ENCODE measurements around the gene USP17L12.
"Not testable (repeated sequence)": the region's sequence is repeated elsewhere in the genome, so short reads cannot be mapped to it uniquely, and the experiment has no call there.

The USP17L12 gene, protein sequence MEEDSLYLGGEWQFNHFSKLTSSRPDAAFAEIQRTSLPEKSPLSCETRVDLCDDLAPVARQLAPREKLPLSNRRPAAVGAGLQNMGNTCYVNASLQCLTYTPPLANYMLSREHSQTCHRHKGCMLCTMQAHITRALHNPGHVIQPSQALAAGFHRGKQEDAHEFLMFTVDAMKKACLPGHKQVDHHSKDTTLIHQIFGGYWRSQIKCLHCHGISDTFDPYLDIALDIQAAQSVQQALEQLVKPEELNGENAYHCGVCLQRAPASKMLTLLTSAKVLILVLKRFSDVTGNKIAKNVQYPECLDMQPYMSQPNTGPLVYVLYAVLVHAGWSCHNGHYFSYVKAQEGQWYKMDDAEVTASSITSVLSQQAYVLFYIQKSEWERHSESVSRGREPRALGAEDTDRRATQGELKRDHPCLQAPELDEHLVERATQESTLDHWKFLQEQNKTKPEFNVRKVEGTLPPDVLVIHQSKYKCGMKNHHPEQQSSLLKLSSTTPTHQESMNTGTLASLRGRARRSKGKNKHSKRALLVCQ

DNA sequence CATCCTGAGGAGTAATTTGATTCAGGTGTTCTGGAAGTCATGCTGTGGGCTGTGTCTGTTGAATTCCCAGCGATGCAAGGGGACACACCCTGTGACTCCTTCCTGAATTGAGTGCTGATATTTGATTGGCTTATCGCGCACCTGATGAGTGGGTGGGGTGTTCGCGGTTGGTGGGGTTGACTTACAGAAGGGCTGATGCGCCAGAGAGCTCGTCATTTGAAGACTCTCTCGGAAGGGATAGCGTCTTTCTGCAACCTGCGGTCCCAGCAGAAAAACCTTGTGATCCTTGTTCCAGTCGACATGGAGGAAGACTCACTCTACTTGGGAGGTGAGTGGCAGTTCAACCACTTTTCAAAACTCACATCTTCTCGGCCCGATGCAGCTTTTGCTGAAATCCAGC lies at the start of gene USP17L12:
Gene USP17L12 (plus strand): TSS at position 301 of the 400 bp plus-strand sequence. CDS start 0 bp downstream, at position 301.
- not testable (repeated sequence) for H3K36me3 ChIP-seq (ENCODE audit: insufficient read depth, low read length); H3F3A ChIP-seq (ENCODE audit: insufficient read depth, low read length); H3K27ac ChIP-seq (ENCODE audit: low read depth, low read length, poor library complexity, severe bottlenecking); H2AFZ ChIP-seq (ENCODE audit: low read length); H3K9ac ChIP-seq (ENCODE audit: low read length); H3K9me3 ChIP-seq (ENCODE audit: low read length); H3K4me3 ChIP-seq (ENCODE audit: low read depth, low read length, poor library complexity, severe bottlenecking); H3K4me2 ChIP-seq (ENCODE audit: low read length); H3K27me3 ChIP-seq (ENCODE audit: insufficient read depth, low read length); H3K9me2 ChIP-seq (ENCODE audit: low read depth, low read length); H4K20me1 ChIP-seq (ENCODE audit: insufficient read depth, low read length); H3K79me2 ChIP-seq (ENCODE audit: insufficient read depth, low read length); H3K4me1 ChIP-seq (ENCODE audit: insufficient read depth, low read length, severe bottlenecking)

DNA sequence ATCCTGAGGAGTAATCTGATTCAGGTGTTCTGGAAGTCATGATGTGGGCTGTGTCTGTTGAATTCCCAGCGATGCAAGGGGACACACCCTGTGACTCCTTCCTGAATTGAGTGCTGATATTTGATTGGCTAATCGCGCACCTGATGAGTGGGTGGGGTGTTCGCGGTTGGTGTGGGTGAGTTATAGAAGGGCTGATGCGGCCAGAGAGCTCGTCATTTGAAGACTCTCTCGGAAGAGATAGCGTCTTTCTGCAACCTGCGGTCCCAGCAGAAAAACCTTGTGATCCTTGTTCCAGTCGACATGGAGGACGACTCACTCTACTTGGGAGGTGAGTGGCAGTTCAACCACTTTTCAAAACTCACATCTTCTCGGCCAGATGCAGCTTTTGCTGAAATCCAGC lies 9.6 kb upstream of the USP17L12 start, which contains the start of gene USP17L10:
Gene USP17L10 (plus strand): TSS at position 301 of the 400 bp plus-strand sequence. CDS start 0 bp downstream, at position 301.
- not testable (repeated sequence) for H3K4me3 ChIP-seq (ENCODE audit: low read depth, low read length, poor library complexity, severe bottlenecking); H3K4me1 ChIP-seq (ENCODE audit: insufficient read depth, low read length, severe bottlenecking); H3K9ac ChIP-seq (ENCODE audit: low read length); H3K27me3 ChIP-seq (ENCODE audit: insufficient read depth, low read length); H3K9me2 ChIP-seq (ENCODE audit: low read depth, low read length); H2AFZ ChIP-seq (ENCODE audit: low read length); H4K20me1 ChIP-seq (ENCODE audit: insufficient read depth, low read length); H3K4me2 ChIP-seq (ENCODE audit: low read length); H3K79me2 ChIP-seq (ENCODE audit: insufficient read depth, low read length); H3K9me3 ChIP-seq (ENCODE audit: low read length); H3K36me3 ChIP-seq (ENCODE audit: insufficient read depth, low read length); H3F3A ChIP-seq (ENCODE audit: insufficient read depth, low read length); H3K27ac ChIP-seq (ENCODE audit: low read depth, low read length, poor library complexity, severe bottlenecking)

DNA sequence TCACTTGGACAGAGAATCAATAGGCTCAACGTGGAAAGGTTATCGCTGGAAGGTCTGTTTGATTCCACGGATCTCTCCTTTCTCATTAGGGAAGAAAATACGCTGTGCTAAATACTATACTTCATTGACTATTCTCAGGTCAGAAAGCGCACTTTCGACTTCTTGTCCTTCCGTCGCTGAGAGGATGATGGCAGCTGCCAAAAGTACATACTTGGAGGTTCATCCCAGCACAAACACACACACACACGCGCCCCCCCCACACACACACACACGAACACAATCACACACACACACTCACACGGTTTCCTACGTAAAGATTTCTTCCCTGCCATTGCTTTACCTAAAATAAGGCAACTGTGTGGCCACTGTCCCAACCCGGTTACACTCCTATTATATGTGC lies 5.3 kb upstream of the USP17L12 start:
- not testable (repeated sequence) for H3K79me2 ChIP-seq (ENCODE audit: insufficient read depth, low read length); H2AFZ ChIP-seq (ENCODE audit: low read length); H3K27me3 ChIP-seq (ENCODE audit: insufficient read depth, low read length); H3K4me2 ChIP-seq (ENCODE audit: low read length); H3F3A ChIP-seq (ENCODE audit: insufficient read depth, low read length); H4K20me1 ChIP-seq (ENCODE audit: insufficient read depth, low read length); H3K27ac ChIP-seq (ENCODE audit: low read depth, low read length, poor library complexity, severe bottlenecking); H3K9me2 ChIP-seq (ENCODE audit: low read depth, low read length); H3K4me3 ChIP-seq (ENCODE audit: low read depth, low read length, poor library complexity, severe bottlenecking); H3K9me3 ChIP-seq (ENCODE audit: low read length); H3K4me1 ChIP-seq (ENCODE audit: insufficient read depth, low read length, severe bottlenecking); H3K9ac ChIP-seq (ENCODE audit: low read length); H3K36me3 ChIP-seq (ENCODE audit: insufficient read depth, low read length)

DNA sequence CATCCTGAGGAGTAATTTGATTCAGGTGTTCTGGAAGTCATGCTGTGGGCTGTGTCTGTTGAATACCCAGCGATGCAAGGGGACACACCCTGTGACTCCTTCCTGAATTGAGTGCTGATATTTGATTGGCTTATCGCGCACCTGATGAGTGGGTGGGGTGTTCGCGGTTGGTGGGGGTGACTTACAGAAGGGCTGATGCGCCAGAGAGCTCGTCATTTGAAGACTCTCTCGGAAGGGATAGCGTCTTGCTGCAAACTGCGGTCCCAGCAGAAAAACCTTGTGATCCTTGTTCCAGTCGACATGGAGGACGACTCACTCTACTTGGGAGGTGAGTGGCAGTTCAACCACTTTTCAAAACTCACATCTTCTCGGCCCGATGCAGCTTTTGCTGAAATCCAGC lies 4.8 kb upstream of the USP17L12 start, which contains the start of gene USP17L11:
Gene USP17L11 (plus strand): TSS at position 301 of the 400 bp plus-strand sequence. CDS start 0 bp downstream, at position 301.
- not testable (repeated sequence) for H3F3A ChIP-seq (ENCODE audit: insufficient read depth, low read length); H3K36me3 ChIP-seq (ENCODE audit: insufficient read depth, low read length); H3K79me2 ChIP-seq (ENCODE audit: insufficient read depth, low read length); H3K4me2 ChIP-seq (ENCODE audit: low read length); H3K4me3 ChIP-seq (ENCODE audit: low read depth, low read length, poor library complexity, severe bottlenecking); H4K20me1 ChIP-seq (ENCODE audit: insufficient read depth, low read length); H3K4me1 ChIP-seq (ENCODE audit: insufficient read depth, low read length, severe bottlenecking); H2AFZ ChIP-seq (ENCODE audit: low read length); H3K9me2 ChIP-seq (ENCODE audit: low read depth, low read length); H3K27me3 ChIP-seq (ENCODE audit: insufficient read depth, low read length); H3K9me3 ChIP-seq (ENCODE audit: low read length); H3K9ac ChIP-seq (ENCODE audit: low read length); H3K27ac ChIP-seq (ENCODE audit: low read depth, low read length, poor library complexity, severe bottlenecking)

DNA sequence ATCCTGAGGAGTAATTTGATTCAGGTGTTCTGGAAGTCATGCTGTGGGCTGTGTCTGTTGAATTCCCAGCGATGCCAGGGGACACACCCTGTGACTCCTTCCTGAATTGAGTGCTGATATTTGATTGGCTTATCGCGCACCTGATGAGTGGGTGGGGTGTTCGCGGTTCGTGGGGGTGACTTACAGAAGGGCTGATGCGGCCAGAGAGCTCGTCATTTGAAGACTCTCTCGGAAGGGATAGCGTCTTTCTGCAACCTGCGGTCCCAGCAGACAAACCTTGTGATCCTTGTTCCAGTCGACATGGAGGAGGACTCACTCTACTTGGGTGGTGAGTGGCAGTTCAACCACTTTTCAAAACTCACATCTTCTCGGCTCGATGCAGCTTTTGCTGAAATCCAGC lies 4.6 kb downstream of the USP17L12 start, which contains the start of gene USP17L13:
Gene USP17L13 (plus strand): TSS at position 301 of the 400 bp plus-strand sequence. CDS start 0 bp downstream, at position 301.
- not testable (repeated sequence) for H3K4me1 ChIP-seq (ENCODE audit: insufficient read depth, low read length, severe bottlenecking); H3K4me2 ChIP-seq (ENCODE audit: low read length); H3K36me3 ChIP-seq (ENCODE audit: insufficient read depth, low read length); H3K27ac ChIP-seq (ENCODE audit: low read depth, low read length, poor library complexity, severe bottlenecking); H3K9me2 ChIP-seq (ENCODE audit: low read depth, low read length); H3F3A ChIP-seq (ENCODE audit: insufficient read depth, low read length); H3K4me3 ChIP-seq (ENCODE audit: low read depth, low read length, poor library complexity, severe bottlenecking); H3K27me3 ChIP-seq (ENCODE audit: insufficient read depth, low read length); H3K9ac ChIP-seq (ENCODE audit: low read length); H4K20me1 ChIP-seq (ENCODE audit: insufficient read depth, low read length); H3K9me3 ChIP-seq (ENCODE audit: low read length); H2AFZ ChIP-seq (ENCODE audit: low read length); H3K79me2 ChIP-seq (ENCODE audit: insufficient read depth, low read length)

DNA sequence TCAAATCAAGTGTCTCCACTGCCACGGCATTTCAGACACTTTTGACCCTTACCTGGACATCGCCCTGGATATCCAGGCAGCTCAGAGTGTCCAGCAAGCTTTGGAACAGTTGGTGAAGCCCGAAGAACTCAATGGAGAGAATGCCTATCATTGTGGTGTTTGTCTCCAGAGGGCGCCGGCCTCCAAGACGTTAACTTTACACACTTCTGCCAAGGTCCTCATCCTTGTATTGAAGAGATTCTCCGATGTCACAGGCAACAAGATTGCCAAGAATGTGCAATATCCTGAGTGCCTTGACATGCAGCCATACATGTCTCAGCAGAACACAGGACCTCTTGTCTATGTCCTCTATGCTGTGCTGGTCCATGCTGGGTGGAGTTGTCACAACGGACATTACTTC lies 10.3 kb downstream of the USP17L12 start:
- H3K4me3 ChIP-seq (ENCODE audit: low read depth, low read length, poor library complexity, severe bottlenecking); H2AFZ ChIP-seq (ENCODE audit: low read length); H3K27me3 ChIP-seq (ENCODE audit: insufficient read depth, low read length); H3K27ac ChIP-seq (ENCODE audit: low read depth, low read length, poor library complexity, severe bottlenecking); H3K4me1 ChIP-seq (ENCODE audit: insufficient read depth, low read length, severe bottlenecking); H3F3A ChIP-seq (ENCODE audit: insufficient read depth, low read length); H3K9ac ChIP-seq (ENCODE audit: low read length); H4K20me1 ChIP-seq (ENCODE audit: insufficient read depth, low read length); H3K9me2 ChIP-seq (ENCODE audit: low read depth, low read length); H3K36me3 ChIP-seq (ENCODE audit: insufficient read depth, low read length); H3K4me2 ChIP-seq (ENCODE audit: low read length); H3K79me2 ChIP-seq (ENCODE audit: insufficient read depth, low read length); H3K9me3 ChIP-seq (ENCODE audit: low read length): not testable (repeated sequence)

DNA sequence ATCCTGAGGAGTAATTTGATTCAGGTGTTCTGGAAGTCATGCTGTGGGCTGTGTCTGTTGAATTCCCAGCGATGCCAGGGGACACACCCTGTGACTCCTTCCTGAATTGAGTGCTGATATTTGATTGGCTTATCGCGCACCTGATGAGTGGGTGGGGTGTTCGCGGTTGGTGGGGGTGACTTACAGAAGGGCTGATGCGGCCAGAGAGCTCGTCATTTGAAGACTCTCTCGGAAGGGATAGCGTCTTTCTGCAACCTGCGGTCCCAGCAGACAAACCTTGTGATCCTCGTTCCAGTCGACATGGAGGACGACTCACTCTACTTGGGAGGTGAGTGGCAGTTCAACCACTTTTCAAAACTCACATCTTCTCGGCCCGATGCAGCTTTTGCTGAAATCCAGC lies 14.1 kb downstream of the USP17L12 start, which contains the start of gene USP17L15:
Gene USP17L15 (plus strand): TSS at position 301 of the 400 bp plus-strand sequence. CDS start 0 bp downstream, at position 301.
- not testable (repeated sequence) for H3K9me3 ChIP-seq (ENCODE audit: low read length); H3K36me3 ChIP-seq (ENCODE audit: insufficient read depth, low read length); H3K4me2 ChIP-seq (ENCODE audit: low read length); H4K20me1 ChIP-seq (ENCODE audit: insufficient read depth, low read length); H3K9ac ChIP-seq (ENCODE audit: low read length); H3K27me3 ChIP-seq (ENCODE audit: insufficient read depth, low read length); H3K9me2 ChIP-seq (ENCODE audit: low read depth, low read length); H3F3A ChIP-seq (ENCODE audit: insufficient read depth, low read length); H3K4me3 ChIP-seq (ENCODE audit: low read depth, low read length, poor library complexity, severe bottlenecking); H2AFZ ChIP-seq (ENCODE audit: low read length); H3K79me2 ChIP-seq (ENCODE audit: insufficient read depth, low read length); H3K4me1 ChIP-seq (ENCODE audit: insufficient read depth, low read length, severe bottlenecking); H3K27ac ChIP-seq (ENCODE audit: low read depth, low read length, poor library complexity, severe bottlenecking)

All from OCI-LY1 (cell line).